Measurements from ENCODE around the gene RFX7.

DNA sequence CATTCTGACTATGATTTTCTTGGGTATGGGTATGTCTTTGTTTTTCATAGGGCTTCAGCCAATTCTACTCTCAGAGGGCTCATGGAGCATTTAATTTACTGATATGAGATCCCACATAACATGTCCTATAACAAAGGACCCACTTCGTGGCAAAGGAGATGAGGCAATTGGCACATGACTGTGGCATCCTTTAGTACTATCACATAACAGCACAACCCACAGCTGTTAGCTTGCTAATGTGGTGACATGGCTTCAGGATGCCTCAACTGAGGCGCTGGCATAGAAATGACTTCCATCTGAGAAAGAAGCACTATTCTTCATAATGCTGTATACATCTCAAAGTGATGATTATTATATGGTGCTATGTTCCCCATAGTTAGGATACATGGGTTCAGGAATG lies 48.1 kb upstream of the RFX7 start:
- TF ChIP-seq, protein P1, sequence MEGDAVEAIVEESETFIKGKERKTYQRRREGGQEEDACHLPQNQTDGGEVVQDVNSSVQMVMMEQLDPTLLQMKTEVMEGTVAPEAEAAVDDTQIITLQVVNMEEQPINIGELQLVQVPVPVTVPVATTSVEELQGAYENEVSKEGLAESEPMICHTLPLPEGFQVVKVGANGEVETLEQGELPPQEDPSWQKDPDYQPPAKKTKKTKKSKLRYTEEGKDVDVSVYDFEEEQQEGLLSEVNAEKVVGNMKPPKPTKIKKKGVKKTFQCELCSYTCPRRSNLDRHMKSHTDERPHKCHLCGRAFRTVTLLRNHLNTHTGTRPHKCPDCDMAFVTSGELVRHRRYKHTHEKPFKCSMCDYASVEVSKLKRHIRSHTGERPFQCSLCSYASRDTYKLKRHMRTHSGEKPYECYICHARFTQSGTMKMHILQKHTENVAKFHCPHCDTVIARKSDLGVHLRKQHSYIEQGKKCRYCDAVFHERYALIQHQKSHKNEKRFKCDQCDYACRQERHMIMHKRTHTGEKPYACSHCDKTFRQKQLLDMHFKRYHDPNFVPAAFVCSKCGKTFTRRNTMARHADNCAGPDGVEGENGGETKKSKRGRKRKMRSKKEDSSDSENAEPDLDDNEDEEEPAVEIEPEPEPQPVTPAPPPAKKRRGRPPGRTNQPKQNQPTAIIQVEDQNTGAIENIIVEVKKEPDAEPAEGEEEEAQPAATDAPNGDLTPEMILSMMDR (IDR thresholded peaks at IDR 0.05), result no peak
- TF ChIP-seq POLR2A (IDR thresholded peaks at IDR 0.05), result no peak
